Activated CD8-positive, alpha-beta memory T cell treated with anti-CD3 and anti-CD28 coated beads for 4 hours (primary cell): Measurements from ENCODE around the gene TRAP1.

Experiments used
- DNase-seq, 2 donors: peaks; one replicate each; pipeline ENCODE4 v3.0.0-alpha.2; 2020; ENCODE audit warnings: low read depth in 2 of 2

TRAP1 gene

DNA sequence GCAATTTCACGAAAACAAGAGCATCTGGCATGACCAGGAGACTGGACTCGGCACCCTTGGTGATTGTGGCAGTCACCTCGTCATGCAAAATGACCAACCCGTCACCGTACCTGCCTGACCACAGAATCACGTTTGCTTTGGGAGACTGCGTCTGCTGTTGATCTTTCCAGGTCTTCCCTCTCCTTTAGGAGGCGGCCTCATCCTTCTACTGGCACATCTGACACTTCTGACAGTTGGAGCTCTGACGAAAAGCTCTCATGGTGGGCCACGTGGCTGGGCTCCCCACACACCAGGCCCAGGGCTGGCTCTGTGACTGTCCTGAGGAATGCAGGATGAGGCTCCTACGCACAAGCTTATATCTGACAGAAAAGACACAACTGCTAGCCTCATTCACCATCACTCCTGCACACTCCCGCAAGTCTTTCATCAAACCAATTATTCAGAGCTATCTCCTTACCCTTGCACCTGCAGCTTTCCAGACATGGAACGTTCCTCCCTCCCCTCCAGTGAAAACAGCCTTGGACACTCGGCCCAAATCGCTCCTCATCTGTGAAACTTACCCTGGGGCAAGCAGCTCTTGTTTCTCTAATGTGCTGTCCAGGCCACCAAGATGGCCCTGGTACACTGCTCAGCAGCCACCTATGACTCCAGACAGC is 3.6 kb downstream of the TRAP1 start:
- DNase-seq = no peak

DNA sequence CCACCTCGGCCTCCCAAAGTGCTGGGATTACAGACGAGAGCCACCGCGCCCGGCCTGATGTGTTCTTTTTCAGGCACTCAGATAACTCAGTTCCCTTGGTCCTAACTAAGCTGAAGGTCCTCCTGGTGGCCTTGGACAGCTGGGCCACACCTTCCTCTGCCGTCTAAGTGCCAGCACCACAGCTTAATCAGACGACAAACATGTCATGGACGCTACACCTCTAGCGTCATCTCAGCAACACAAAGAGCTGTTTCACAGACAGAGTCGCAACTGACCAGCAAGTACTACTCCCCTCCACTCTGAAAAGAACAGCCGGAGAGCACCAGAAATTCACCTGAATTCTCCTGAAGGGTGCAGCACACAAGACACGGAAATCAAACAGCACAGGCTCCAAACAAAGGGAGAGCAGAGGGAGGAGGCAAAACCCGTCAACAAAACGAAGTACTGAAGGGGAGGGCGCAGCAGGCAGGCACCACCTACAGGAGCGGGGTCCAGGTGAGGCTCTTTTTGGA is 4.4 kb downstream of the TRAP1 start:
- DNase-seq = no peak

DNA sequence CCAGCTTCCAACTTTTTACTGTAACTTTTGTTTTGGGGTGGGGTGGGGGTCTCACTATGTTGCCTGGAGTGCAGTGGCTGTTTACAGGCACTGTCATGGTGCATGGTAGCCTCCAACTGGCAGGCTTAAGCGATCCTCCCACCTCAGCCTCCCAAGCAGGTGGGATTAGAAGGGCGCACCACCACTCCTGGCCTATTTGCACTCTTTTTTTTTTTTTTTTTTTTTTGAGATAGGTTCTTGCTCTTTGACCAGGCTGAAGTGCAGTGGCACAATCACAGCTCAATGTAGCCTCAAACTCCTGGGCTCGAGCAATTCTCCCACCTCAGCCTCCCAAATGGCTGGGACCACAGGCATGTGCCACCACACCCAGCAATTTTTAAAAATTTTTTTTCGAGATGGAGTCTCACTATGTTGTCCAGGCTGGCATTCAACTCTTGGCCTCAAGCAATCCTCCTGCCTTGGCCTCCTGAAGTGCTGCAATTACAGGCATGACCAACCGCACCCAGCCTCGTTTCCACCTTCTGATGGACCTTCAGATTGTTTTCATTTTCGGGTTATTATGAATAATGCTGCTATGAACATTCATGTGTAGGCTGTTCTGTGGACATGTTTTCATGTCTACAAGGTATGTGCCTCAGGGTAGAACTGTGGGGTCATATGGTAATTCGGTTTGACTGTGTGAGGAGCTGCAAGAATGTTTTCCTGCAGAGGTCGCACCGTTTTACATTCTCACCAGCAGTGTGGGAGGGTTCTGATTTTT is 10.9 kb downstream of the TRAP1 start:
- no peak for DNase-seq

DNA sequence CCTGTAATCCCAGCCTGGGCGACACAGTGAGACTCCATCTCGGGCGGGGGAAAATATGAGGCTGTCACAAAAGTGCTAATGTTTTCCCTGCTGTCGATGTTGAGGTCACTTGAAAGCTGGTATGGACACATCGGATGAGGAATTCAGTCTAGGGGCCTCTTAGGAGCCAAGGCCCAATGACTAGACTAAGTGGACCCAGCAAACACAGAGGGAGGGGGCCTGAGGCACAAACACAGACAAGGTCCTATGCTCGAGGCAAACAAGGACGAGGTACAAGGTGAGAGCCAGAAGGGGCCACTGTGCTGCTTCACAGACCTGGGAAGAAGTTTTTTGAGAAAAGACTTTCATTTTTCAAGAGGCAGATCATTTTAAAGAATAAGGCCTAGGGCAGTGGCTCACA is 15.2 kb downstream of the TRAP1 start:
- no peak for DNase-seq

DNA sequence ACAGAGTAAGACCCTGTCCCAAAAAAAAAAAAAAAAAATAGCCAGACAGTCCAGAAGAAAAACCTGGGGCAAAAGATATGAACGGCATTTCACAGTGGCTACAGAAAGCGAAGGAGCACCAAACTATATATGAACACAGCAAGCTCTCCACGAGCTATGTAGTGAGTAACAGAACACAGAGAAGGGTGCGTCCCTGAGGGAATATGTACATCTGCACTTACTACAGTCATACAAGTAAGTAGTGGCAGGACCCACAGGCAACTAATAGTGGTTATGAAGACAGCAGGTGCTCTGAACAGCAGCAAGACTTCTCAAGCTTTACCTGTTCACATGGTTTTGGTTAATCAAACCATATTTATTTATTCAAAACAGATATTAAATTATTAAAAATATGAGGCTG is 15.8 kb downstream of the TRAP1 start:
- DNase-seq = no peak

DNA sequence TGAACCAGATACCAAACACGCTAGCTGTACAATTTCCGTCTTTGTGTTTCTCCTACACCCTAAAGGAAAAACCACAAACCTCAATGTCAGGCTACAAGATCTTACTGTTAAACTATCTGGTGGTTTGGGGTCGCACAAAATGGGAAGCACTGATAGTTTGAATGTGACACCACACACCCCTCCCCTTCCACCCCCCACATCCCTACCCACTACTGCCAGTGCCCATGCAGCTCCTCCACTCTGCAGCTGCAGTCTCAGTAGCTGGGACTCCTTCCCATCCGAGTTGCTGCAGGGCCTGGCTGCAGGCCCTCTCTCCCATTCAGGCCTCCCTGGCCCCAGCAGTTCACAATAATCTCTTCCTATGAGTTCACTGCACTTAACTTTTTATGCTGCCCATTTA is 18.4 kb downstream of the TRAP1 start:
- DNase-seq = no peak

DNA sequence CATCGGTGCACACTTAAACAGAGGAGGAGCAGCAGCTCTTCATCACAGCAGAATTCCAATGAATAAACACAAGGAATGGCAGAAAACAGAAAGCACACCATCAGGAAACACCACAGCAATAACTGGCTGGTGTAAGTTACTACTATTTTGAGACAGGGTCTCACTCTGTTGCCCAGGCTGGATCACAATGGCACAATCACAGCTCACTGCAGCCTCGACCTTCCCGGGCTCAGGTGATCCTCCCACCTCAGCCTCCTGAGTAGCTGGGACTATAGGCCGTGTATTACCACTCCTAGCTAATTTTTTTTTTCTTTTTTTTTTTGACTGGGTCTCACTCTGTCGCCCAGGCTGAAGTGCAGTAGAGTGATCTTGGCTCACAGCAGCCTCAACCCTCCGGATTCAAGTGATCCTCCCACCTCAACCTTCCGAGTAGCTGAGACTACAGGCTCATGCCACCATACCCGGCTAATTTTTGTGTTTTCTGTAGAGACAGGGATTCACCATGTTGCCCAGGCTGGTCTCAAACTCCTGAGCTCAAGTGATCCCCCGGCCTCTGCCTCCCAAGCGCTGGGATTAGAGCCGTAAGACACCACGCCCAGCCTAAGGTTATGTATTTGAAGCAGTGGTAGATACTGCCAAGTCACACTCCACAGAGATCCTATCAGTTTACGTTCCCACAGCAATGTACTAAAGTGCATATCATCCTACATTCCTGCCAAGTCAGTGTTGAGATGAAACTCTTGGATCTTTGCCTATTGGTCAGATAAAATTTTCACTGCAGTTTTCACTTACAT is 20.7 kb downstream of the TRAP1 start:
- DNase-seq = no peak

DNA sequence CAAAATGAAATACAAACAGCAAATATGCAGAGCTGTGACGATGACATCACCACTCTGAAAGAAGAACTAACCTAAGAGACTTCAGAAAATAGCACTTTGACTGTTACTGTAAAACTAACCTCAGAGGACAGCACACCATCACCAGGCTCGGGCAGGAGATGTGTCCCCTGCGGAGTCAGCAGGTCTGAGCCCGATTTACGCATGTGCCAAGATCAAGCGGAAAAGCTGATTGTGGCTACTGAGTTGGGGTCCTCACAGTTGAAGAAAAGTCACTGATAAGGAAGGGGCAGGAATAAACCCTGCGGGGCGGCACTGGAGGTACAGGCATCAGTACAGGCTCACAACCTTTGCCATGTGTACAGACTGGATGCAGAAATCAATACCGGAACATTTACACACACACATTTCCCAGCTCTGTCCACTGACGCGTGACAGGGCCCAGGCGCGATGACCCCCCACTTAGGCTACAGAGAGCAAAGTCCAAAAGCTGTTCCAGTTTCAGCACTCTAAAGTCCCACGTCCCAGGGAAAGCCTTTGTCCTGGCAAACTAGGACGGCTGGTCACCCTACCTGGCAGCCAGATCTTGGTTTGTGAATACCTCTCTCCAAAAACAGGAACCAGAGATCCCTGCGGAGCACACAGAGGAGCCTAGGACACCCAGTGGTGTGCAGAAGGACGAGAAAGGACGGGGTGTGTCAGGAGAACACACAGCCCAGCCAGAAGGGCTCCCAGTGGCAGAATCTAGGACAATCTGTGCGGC is 21.5 kb downstream of the TRAP1 start:
- DNase-seq = no peak

DNA sequence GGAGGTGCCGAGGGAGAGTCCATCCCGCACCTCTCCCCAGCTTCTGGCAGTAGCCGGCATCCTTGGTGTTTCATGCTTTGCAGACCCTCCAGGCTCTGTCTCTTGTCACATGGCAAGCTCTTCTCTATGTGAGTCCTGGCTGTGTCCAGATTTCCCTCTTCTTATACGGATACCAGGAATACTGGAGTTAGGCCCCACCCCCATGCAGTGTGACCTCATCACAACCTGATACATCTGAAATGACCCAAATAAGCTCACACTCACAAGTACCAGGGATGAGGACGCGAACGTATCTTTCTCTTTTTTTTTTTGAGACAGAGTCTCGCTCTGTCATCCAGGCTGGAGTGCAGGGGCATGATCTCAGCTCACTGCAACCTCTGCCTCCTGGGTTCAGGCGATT is 23.3 kb downstream of the TRAP1 start:
- DNase-seq = no peak

DNA sequence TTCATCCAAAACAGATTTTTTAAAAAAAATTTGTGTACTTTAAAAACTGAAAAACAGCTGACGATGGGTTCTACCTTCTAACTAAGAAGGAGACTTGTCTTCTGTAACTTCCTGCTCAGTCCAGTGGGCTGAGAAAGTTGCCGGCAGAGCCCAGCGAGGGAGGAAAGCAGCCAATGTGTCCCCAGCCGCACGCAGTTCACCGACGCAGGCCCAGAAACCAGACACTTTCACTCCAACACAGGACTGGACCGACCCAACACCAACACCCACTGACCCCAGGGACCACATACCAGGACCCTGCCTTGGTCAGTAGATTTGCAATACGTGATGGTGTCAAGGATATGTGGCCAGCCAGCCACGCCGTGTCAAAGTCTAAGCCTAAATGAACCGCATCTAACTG is 25.6 kb downstream of the TRAP1 start:
- no peak for DNase-seq

DNA sequence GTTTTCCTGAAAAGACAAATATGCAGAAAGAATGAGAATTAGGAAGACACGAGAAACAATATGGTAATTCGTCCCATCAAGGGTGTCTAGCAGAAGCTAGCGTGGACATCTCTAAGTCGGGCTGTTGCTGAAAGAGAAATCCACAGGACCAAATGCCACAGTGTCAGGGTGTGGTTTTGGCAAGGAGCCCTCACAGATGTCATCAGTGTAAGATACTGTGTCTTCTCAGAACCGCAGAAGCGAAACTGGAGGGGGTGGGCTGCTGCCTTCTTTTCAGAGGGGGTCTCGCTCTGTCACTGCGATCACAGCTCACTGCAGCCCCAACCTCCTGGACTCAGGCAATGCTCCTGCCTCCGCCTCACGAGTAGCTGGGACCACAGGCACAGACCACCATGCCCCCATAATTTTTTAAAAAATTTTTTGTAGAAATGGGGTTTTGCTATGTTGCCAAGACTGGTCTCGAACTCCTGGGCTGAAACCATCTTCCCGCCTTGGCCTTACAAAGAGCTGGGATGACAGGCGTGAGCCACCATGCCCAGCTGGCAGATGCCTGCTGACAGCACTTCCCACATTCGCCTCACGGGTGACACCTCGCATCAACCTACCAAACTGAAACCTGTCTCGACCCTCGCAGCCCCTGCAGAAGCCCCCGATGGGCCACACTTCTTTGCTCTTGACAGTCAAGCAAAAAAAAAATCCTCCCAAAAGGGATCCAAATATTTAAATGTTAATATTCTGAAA is 26.2 kb downstream of the TRAP1 start:
- no peak for DNase-seq

DNA sequence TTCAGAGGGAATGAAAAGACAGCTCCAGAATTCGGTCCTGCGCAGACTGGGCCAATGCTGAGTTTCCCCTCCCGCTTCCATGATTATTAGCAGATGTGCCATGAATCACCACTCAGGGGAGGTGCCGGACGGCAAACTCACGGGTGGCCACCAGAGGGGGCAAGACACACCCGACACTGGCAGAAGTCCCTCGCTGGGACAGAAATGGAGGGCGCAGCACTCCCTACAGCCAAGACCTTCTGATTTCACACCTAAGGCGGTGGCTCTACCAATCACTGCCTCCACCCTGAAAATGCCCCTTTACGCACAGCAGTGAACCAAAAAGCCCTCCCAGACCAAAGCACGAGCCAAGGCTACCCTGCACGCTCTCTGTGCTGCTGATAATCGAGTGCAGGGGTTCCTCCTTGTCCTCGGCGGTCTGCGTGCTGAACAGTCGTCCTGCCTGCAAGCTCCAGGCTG is 26.8 kb downstream of the TRAP1 start:
- peak; percentile 65 to 71 for DNase-seq

DNA sequence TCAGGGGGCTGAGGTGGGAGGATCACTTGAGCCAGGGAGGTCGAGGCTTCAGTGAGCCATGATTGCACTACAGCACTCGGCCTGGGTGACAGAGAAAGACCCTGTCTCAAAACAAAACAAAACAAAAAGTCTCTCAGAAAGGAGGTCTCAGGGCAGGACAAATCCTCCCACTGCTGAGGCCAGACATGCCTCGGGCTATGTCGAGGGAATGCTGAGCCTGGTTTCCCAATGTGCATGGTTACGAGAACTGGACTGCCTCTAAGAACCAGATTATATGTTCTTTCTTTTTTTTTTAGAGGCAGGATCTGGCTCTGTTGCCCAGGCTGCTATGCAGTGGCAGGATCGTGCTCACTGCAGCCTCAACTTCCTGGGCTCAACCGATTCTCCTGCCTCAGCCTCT is 27.6 kb downstream of the TRAP1 start:
- no peak for DNase-seq

DNA sequence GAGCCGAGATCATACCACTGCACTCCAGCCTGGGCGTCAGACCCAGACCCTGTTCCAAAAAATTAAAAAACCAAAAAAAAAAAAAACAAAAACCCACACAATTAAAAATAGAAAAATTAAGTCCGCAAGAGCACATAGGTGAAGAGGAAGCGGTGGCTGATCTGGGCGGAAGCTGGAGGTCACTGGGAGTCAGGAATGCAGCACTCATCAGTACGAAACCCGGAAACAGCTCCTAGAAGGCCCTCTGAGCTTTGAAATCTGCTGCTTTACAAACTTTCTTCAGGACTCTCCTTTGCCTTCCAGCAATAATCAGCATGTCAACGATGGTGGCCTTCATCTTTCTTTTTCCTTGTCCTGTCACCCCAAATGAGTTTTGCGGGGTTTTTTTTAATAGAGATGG is 29.5 kb downstream of the TRAP1 start:
- DNase-seq = no peak

DNA sequence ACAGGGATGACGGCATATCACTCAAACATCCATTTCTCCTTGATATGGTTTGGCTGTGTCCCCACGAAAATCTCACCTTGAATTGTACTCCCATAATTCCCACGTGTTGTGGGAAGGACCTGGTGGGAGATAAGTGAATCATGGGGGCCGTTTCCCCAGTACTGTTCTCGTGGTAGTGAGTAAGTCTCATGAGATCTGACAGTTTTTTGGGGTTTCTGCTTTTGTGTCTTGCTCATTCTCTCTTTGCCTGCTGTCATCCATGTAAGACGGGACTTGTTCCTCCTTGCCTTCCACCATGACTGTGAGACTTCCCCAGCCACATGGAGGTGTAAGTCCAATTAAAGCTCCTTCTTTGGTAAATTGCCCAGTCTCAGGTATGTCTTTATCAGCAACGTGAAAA is 30.3 kb downstream of the TRAP1 start:
- no peak for DNase-seq

DNA sequence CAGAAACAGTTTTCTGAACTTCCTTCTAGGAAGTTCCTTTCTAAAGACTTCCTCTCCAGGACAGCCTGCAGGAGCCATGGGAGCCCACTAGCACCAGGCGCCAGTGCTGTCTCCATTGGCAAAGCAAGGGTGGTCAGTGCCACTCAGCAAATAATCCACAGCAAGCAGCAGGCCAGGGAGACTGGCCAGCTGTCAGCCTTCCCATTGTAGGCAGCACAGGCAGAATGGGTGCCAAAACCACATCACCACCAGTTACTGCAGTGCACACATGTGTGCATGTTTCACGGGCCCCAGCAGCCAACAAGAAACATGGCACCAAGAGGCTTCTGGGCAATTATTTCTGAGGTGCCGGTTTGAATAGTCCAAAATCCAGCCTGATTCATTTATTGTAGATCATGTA is 36.1 kb downstream of the TRAP1 start:
- DNase-seq = no peak

DNA sequence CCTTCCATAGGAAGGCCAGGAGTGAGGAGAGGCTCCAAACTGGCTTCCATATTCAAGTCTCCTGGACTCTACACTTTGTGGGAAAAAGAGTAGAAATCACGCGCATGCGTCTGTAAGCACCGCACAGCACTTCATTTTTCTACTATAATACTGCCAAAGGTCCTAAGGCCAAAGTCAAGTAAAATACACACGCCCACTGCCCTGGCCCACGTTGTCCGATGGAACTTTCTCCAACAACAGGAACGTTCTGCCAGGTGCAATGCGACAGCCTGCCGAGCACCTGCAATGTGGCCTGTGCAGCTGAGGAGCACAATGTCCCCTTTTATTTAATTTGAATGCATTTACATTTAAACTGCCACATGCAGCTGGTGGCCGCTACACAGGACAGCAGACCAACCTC is 39.3 kb downstream of the TRAP1 start:
- DNase-seq = no peak

DNA sequence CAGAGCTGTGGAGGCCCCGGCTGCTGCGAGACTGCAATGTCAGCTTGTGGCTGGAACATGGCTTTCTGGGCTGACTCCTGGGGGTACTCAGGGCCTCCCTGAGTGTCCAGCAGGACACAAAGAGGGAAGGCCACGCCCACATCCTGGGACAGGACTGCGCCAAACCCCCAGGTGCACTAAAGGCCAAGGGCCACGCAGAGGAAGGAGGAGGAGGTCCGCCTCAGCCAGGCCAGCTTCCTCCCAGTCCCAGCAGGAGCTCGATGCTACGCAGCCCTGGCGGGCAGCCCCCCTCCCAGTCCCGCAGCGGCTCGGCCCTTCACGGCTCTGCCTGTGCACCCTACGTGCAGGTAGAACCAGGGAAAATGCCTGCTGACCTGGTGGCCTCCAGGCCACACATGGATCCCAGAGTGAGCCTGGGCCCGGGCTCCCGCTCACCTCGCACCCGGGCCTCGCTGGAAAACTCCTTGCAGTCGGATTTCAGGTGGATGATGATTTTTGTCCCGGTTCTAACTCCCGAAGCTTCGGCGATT is 41.7 kb downstream of the TRAP1 start:
- DNase-seq = no peak

DNA sequence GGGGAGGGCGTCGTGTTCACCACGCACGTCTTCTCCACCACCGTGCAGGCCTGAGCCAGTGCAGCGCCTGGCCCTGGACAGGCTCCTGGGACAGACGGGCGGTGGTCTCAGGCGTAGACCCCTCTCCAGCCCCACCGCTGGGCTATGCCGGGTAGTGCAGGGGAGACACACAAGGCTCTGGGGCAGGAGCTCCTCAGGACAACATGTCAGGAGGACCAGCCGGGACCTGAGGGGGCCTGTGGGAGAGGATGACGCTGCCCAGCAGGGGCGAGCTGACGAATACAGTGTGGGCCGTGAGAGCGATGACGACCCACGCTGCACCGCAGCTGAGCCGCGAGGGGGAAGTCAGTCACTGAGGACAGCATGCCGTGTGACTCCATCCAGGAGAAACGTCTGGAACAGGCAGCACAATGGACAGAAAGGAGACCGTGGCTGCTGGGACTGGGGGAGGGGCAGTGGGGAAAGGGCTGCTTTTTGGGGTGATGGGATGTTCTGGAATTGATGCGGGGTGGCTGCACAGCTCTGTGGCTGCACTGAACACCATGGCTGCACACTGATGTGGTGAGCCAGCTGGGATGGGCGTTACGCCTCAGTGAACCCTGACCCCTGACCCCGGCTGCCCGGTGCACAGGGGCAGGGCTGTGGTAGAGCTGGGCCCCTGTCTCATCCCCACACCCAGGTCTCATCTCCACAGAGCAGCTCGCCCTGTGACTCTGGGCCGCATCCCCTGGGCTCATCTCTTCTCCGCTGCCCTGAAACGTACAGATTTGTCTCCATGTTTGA is 42.6 kb downstream of the TRAP1 start:
- DNase-seq = no peak
